GM12878 (cell line): ENCODE data around the gene PDZRN4. TPM values are rescaled to one million over a fixed set of nuclear protein-coding genes. Genes with fewer than 3 reads are reported as not detected.

Experiments used
- ATAC-seq: fragments of 200-7000 bp; cut with Tn5 transposase; 3 replicates; pipeline ENCODE4 v1.9.1; 2020; ENCODE audit warnings: mild to moderate bottlenecking, moderate library complexity
- BruUV-seq: library from RNA; stranded (reverse); fragments of 400-500 nt; replicated peaks from 2 replicates; lab custom pipeline; 2021; lab: Mats Ljungman, UMichigan
- CTCF ChIA-PET: fragments of 300-600 bp; sonication (Branson Sonifier 250); formaldehyde crosslinking; extraction: SDS; loops from one replicate; lab custom pipeline; 2021; ENCODE audit warnings: inconsistent platforms; lab: Yijun Ruan, JAX
- POLR2A ChIA-PET: fragments of 350-600 bp; formaldehyde crosslinking; extraction: SDS; loops from one replicate; lab custom pipeline; 2021; ENCODE audit warnings: inconsistent platforms; lab: Charles Lee
- RAD21 ChIA-PET: fragments of 300-600 bp; sonication (Branson Sonifier 250); formaldehyde crosslinking; loops from one replicate; lab custom pipeline; 2023; ENCODE audit warnings: antibody characterized with exemption; ENCODE audit not compliant: unreplicated experiment; lab: Charles Lee
- SMC1A ChIA-PET: fragments of 300-600 bp; sonication (Branson Sonifier 250); formaldehyde crosslinking; loops from one replicate; lab custom pipeline; 2023; ENCODE audit not compliant: unreplicated experiment, uncharacterized antibody; lab: Charles Lee
- DNase-seq: peaks from one replicate; pipeline ENCODE4 v3.0.0-alpha.2; 2011; ENCODE audit warnings: low read depth, low spot score
- FAIRE-seq: peaks from 3 replicates; lab custom pipeline; 2011; peaks lifted over from hg19 to GRCh38; lab: Jason Lieb, UNC
- H2AFZ ChIP-seq: 2 replicates; pipeline ENCODE4 v1.6.0; 2011; ENCODE audit warnings: low read depth, low read length, control low read depth; ENCODE audit not compliant: control insufficient read depth
- H3K27ac ChIP-seq: 2 replicates; pipeline ENCODE4 v1.5.1; 2011; ENCODE audit warnings: control low read depth; ENCODE audit not compliant: control insufficient read depth, insufficient read depth
- H3K27me3 ChIP-seq, 2 experiments: replicated peaks in 1 of 2; 2 replicates each; pipeline versions ENCODE4 v1.6.0 to v1.6.1; 2011; ENCODE audit warnings: low read length in 1 of 2; ENCODE audit not compliant: control insufficient read depth in 2 of 2, insufficient read depth in 2 of 2
- H3K36me3 ChIP-seq, 2 experiments: 2 replicates each; pipeline ENCODE4 v1.5.1; 2011; ENCODE audit warnings: low read length in 1 of 2; ENCODE audit not compliant: control insufficient read depth in 2 of 2, insufficient read depth in 2 of 2
- H3K4me1 ChIP-seq: 2 replicates; pipeline ENCODE4 v1.6.1; 2011; ENCODE audit warnings: mild to moderate bottlenecking, low read length, moderate library complexity, mixed read lengths; ENCODE audit not compliant: control insufficient read depth, insufficient read depth
- H3K4me2 ChIP-seq: 2 replicates; pipeline ENCODE4 v1.6.0; 2011; ENCODE audit warnings: control low read depth; ENCODE audit not compliant: control insufficient read depth, insufficient read depth
- H3K4me3 ChIP-seq: fragments of 200-600 bp; sonication (generic); 2 replicates; pipeline ENCODE4 v1.5.1; 2016
- H3K79me2 ChIP-seq: 2 replicates; pipeline ENCODE4 v1.6.0; 2011; ENCODE audit warnings: low read length; ENCODE audit not compliant: control insufficient read depth, insufficient read depth
- H3K9ac ChIP-seq: 2 replicates; pipeline ENCODE4 v1.8.0; 2011; ENCODE audit warnings: low read length, control low read depth, mixed read lengths; ENCODE audit not compliant: control insufficient read depth, insufficient read depth
- H3K9me3 ChIP-seq: replicated peaks from 3 replicates; pipeline ENCODE4 v1.5.1; 2011; ENCODE audit warnings: mild to moderate bottlenecking, low read length; ENCODE audit not compliant: control insufficient read depth, insufficient read depth
- H4K20me1 ChIP-seq: 2 replicates; pipeline ENCODE4 v1.6.0; 2011; ENCODE audit not compliant: control insufficient read depth, insufficient read depth
- CUX1 ChIP-seq: IDR thresholded peaks from 2 replicates; pipeline ENCODE4 v1.6.1; 2012; ENCODE audit warnings: improper control_type of control experiment, low read depth, low read length; ENCODE audit not compliant: insufficient replicate concordance
- ESRRA ChIP-seq: IDR thresholded peaks from 2 replicates; pipeline ENCODE4 v1.6.1; 2012; ENCODE audit warnings: mild to moderate bottlenecking, low read length, improper control_type of control experiment
- GATAD2B ChIP-seq: fragments of 450-650 bp; conservative IDR thresholded peaks from 2 replicates; pipeline ENCODE4 v1.6.1; 2017; ENCODE audit warnings: low read depth, mild to moderate bottlenecking, moderate library complexity
- KLF5 ChIP-seq: fragments of 450-650 bp; IDR thresholded peaks from 2 replicates; pipeline ENCODE4 v1.6.1; 2014; ENCODE audit warnings: mild to moderate bottlenecking; ENCODE audit not compliant: partially characterized antibody
- NFXL1 ChIP-seq: fragments of 450-650 bp; IDR thresholded peaks from 2 replicates; pipeline ENCODE4 v1.6.1; 2017; ENCODE audit warnings: antibody characterized with exemption, mild to moderate bottlenecking, borderline replicate concordance
- NFYB ChIP-seq: IDR thresholded peaks from 2 replicates; pipeline ENCODE4 v1.6.1; 2011; ENCODE audit warnings: low read depth, mild to moderate bottlenecking, low read length, improper control_type of control experiment, moderate library complexity; ENCODE audit not compliant: insufficient read depth
- PBX3 ChIP-seq: IDR thresholded peaks from 2 replicates; pipeline ENCODE4 v1.6.1; 2011; ENCODE audit warnings: mild to moderate bottlenecking, low read depth, low read length, moderate library complexity; ENCODE audit not compliant: insufficient replicate concordance
- PML ChIP-seq: IDR thresholded peaks from 2 replicates; pipeline ENCODE4 v1.6.1; 2012; ENCODE audit warnings: low read length, inconsistent platforms
- POLR2AphosphoS2 ChIP-seq: IDR thresholded peaks from 2 replicates; pipeline ENCODE4 v1.6.1; 2011; ENCODE audit warnings: low read depth, mild to moderate bottlenecking, low read length, improper control_type of control experiment, moderate library complexity
- USF1 ChIP-seq: IDR thresholded peaks from 2 replicates; pipeline ENCODE4 v1.6.1; 2011; ENCODE audit warnings: borderline replicate concordance, low read depth, mild to moderate bottlenecking, moderate library complexity, mixed read lengths, low read length; ENCODE audit not compliant: insufficient read depth; ENCODE audit errors: extremely low read length
- WRNIP1 ChIP-seq: IDR thresholded peaks from 2 replicates; pipeline ENCODE4 v1.6.1; 2011; ENCODE audit warnings: low read depth, low read length, improper control_type of control experiment, borderline replicate concordance
- ZBED1 ChIP-seq: IDR thresholded peaks from 2 replicates; pipeline ENCODE4 v1.6.1; 2016; ENCODE audit warnings: borderline replicate concordance
- ZNF217 ChIP-seq: fragments of 450-650 bp; IDR thresholded peaks from 2 replicates; pipeline ENCODE4 v1.6.1; 2017; ENCODE audit warnings: antibody characterized with exemption, mild to moderate bottlenecking
- ZSCAN29 ChIP-seq: fragments of 450-650 bp; IDR thresholded peaks from 2 replicates; pipeline ENCODE4 v1.6.1; 2017; ENCODE audit warnings: mild to moderate bottlenecking, moderate library complexity
- in situ Hi-C: fragments of 300-500 bp; cut with MboI; formaldehyde crosslinking; loops from 9 replicates; pipeline ENCODE4 v1.14.3; 2018; ENCODE audit warnings: mixed read lengths
- intact Hi-C: fragments of 100-400 bp; cut with micrococcal nuclease; formaldehyde crosslinking; loops from one replicate; pipeline ENCODE4 v1.14.2; 2022; ENCODE audit not compliant: unreplicated experiment
- polyA plus RNA-seq, 11 experiments: library from polyadenylated mRNA; depleted of rRNA in 4 of 11; unstranded in 6 of 11; stranded (reverse) in 5 of 11; fragments of >200 nt; fragmentation: Nextera tagmentation in 4 of 11; fragmentation: Illumina TruSeq in 1 of 11; extraction: Ambion mirVana in 4 of 11; extraction: Trizol in 1 of 11; gene quantifications; 1 replicate in 1 of 11; 2 replicates in 10 of 11; pipeline versions ENCODE4 v1.2.1 to v1.2.3, GENCODE V29; 2011 to 2016; ENCODE audit warnings: inconsistent platforms in 2 of 11, missing spikeins in 2 of 11, low read depth in 1 of 11
- total RNA-seq, 4 experiments: library from RNA; depleted of rRNA in 3 of 4; stranded (reverse); fragments of >200 nt in 3 of 4; fragmentation: Illumina TruSeq in 1 of 4; extraction: Trizol in 1 of 4; gene quantifications; 2 replicates each; pipeline versions ENCODE4 v1.2.1 to v1.2.3, GENCODE V29; 2013 to 2021

The PDZRN4 gene
- total and polyA plus RNA-seq, 10 of the 15 experiments (the other 5 are each of a cell fraction or from before 2014, with no cell fraction given): 0.03 TPM; not detected in 9

- TF ChIP-seq PBX3 (no peak), NFXL1 (no peak), NFYB (no peak)
- TF ChIP-seq, all 136 proteins: peak for 0
These were observed at the start of gene PDZRN4 (continued) for GRCh38 chr12:41188058-41188840.

- ChIA-PET SMC1A (interaction anchor here (0.6 kb wide), 1 partner anchor 1169 kb away, joined by 3 read pairs; no protein-coding TSS in a partner anchor), RAD21 (no interaction called here), POLR2A (no interaction called here), CTCF (no interaction called here)
- FAIRE-seq (no peak), DNase-seq (no peak), ATAC-seq (no peak)
- no peaks in the 10 kb centered on the region for H4K20me1 ChIP-seq
- BruUV-seq: no TSS peak
- H3K9me3 ChIP-seq: no peaks in the 10 kb centered on the region
- in situ Hi-C loops (no loop called here), intact Hi-C loops (no loop called here)
- no peaks in the 10 kb centered on the region for H3K4me1 ChIP-seq
- H3K4me3 ChIP-seq: no peak overlapping the region
- H3K27ac ChIP-seq: no peak overlapping the region
- no peak overlapping the region for H3K9ac ChIP-seq
- no peaks in the 10 kb centered on the region for H3K27me3 ChIP-seq
- H3K36me3 ChIP-seq: no peaks in the 10 kb centered on the region
- no peaks in the 10 kb centered on the region for H3K79me2 ChIP-seq
- TF ChIP-seq WRNIP1 (no peak), USF1 (no peak), ZSCAN29 (no peak), GATAD2B (no peak), PML (no peak), KLF5 (no peak), ZBED1 (no peak), CUX1 (no peak), POLR2AphosphoS2 (no peak), ESRRA (no peak), ZNF217 (no peak)
- H3K4me2 ChIP-seq: no peak overlapping the region
- no peak overlapping the region for H2AFZ ChIP-seq
These were observed 48.0 kb upstream of the PDZRN4 start for GRCh38 chr12:41140117-41140516.
